Stimulated activated CD4-positive, alpha-beta T cell treated with anti-CD3 and anti-CD28 coated beads, Interleukin-15, amount 100 ng/mL, for 48 hours (primary cell): ENCODE measurements around the gene NDUFA7.
"Not testable (repeated sequence)": the region's sequence is repeated elsewhere in the genome, so short reads cannot be mapped to it uniquely, and the experiment has no call there.

Experiments
- DNase-seq, 2 donors: peaks; one replicate each; pipeline ENCODE4 v3.0.0-alpha.2; 2020; ENCODE audit warnings: low read depth in 2 of 2

NDUFA7 gene

DNA sequence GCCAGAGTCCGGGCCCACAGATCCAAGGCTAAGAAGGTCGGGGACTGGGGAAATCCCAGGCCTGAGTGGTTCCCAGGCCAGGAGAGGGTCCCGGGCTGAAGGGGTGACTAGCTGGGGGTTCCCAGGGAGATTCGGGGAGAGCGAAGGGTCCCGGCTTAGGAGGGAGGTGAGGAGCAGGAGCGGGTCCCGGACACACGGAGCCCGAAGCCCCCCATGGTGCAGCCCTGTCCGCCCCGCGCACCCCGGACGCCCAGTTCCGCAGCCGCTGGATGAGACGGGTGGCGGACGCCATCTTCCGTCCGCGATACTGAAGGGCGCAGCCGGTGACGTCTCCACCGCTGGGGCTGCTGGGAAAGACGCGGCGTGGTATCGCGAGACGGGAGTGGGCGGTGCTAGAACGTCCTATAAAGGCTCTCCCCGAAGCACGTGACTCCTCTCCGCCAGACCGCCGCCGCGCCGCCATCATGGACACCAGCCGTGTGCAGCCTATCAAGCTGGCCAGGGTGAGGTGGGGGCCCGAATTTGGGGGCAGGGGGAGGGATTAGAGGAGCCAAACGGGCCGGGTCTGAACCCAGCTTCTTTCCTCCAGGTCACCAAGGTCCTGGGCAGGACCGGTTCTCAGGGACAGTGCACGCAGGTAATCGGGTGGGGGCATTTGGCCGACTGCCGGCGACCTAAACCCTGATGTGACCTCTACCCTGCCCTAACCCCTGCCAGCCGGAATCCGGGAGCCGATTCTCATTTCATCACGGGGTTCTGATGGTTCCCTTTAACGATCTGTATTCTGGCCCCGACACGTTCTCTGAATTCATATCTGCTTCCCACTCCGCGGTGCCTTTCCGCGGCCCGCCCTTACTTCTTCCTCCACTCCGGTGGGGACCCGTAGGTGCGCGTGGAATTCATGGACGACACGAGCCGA lies at the start of gene NDUFA7, which contains the start of gene RPS28:
Gene NDUFA7 (minus strand): TSS at position 309 of the 919 bp plus-strand sequence. CDS start 17 bp downstream, at position 292.
Gene RPS28 (plus strand): TSS at position 430 of the 919 bp plus-strand sequence. CDS start 35 bp downstream, at position 465.
- DNase-seq = peak; percentile 95 to 97

DNA sequence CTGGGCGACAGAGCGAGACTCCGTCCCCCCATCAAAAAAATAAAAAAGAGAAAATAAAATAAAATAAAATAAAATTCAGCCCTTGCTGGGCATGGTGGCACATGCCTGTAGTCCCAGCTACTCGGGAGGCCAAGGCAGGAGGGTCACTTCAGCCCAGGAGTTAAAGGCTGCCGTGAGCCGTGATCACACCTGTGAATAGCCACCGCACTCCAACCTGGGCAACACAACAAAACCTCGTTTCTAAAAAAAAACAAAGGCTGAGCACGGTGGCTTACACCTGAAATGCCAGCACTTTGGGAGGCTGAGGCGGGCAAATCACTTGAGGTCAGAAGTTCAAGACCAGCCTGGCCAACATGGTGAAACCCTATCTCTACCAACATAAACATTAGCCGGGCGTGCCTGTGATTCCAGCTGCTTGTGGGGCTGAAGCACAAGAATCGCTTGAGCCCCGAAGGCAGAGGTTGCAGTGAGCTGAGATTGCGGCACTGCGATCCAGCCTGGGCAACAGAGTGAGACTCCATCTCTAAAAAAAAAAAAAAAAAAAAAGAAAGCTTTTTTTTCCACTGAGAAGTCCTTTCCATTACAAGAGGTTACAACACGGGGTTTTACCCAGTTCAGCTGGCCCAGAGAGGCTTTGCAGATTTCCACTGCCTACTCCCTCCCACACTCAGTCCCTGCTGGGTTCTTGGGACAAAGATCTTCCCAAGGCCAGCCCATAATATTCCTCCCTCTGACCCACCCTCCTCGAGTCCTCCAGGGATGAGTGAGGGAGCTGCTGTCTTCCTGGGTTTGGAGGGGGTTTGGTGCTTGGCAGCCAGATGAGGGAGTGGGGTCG lies 49.2 kb upstream of the NDUFA7 start:
- no peak for DNase-seq

DNA sequence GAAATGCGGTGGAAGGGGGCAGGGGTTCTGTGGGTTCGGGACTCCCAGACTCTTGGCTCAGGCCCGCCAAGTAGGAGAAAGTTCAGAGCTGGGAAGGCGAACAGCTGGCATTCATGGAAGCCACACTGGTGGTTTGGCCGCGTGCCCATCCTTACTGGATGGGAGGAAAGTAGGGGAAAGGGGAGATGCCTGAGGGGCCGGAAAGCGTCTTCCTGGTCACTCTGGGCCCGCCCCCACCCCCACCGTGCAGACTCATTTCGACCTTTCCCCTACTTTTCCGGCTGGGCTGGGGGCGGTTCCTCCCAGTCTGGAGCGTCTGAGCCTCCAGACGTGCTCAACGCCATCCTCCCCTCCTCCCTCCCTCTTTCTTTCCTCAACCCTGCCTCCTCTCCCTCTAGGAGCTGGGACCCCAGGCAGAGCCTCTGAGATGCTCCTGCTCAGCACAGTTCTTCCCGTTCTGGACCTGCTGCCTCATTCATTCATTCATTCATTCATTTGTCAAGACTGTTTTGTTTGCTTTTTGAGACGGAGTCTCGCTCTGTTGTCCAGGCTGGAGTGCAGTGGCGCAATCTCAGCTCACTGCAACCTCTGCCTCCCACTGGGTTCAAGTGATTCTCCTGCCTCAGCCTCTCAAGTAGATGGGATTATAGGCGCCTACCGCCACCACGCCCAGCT lies 46.3 kb upstream of the NDUFA7 start:
- DNase-seq = no peak

DNA sequence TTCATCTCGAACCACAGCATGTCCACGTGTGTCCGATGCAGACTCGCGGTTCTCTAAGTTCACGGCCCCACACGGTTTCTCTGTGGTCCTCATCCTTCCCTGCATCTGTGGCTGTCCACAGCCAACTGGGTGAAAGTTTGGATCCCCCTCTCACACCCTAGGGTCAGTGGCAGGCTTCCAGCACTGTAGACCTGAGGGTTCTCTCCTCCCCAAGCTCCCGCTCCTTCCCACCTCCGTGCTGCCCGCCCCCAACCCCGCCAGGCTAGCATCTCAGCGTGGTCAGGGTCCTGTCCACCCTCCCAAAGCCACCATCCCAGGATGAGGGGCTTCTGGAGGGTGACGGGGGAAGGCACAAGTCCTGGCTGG lies 45.8 kb upstream of the NDUFA7 start:
- no peak for DNase-seq

DNA sequence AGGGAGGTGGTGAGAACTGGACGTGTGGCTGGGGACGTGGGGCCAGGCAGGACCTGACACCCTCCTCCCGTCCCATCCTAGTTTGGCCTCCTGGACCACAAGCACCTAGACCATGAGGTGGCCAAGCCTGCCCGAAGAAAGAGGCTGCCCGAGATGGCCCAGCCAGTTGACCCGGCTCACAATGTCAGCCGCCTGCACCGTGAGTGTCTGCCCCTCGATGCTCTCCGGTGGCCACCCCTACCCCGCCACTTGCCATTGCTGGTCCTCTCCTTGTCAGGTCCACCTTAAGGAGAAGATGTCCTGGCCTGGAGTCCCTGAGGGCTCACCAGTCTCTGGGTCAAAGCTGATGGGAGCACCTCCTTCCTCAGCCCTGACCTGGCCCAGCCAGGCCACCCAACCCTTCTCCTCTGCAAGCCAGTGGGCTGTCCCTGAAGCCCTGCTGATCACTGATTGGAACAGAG lies 45.0 kb upstream of the NDUFA7 start:
- no peak for DNase-seq

DNA sequence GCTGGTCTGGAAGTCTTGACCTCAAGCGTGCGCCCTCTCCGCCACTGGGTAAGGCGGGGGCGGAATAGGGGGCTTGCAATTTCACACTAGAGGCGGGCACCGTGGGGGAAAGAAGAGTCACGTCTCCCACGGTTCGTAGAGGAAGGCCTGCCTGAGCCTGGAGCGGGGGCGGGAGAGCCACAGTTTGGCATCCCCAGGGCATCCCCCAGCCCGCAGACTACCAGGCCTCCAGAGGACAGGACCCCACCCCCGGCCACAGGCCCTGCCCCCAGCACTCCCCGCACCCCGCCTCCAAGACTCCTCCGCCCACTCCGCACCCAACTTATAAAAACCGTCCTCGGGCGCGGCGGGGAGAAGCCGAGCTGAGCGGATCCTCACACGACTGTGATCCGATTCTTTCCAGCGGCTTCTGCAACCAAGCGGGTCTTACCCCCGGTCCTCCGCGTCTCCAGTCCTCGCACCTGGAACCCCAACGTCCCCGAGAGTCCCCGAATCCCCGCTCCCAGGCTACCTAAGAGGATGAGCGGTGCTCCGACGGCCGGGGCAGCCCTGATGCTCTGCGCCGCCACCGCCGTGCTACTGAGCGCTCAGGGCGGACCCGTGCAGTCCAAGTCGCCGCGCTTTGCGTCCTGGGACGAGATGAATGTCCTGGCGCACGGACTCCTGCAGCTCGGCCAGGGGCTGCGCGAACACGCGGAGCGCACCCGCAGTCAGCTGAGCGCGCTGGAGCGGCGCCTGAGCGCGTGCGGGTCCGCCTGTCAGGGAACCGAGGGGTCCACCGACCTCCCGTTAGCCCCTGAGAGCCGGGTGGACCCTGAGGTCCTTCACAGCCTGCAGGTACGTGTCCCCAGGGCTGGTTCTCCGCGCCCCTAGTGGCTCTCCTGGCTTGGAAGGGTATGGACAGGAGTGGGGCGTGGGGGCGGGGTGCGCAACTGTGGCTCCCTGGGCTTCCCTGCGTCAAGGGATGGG lies 42.9 kb upstream of the NDUFA7 start, which contains the start of gene ANGPTL4:
Gene ANGPTL4 (plus strand): TSS at position 353 of the 969 bp plus-strand sequence. CDS start 167 bp downstream, at position 520.
- peak; percentile 51 to 79 for DNase-seq

DNA sequence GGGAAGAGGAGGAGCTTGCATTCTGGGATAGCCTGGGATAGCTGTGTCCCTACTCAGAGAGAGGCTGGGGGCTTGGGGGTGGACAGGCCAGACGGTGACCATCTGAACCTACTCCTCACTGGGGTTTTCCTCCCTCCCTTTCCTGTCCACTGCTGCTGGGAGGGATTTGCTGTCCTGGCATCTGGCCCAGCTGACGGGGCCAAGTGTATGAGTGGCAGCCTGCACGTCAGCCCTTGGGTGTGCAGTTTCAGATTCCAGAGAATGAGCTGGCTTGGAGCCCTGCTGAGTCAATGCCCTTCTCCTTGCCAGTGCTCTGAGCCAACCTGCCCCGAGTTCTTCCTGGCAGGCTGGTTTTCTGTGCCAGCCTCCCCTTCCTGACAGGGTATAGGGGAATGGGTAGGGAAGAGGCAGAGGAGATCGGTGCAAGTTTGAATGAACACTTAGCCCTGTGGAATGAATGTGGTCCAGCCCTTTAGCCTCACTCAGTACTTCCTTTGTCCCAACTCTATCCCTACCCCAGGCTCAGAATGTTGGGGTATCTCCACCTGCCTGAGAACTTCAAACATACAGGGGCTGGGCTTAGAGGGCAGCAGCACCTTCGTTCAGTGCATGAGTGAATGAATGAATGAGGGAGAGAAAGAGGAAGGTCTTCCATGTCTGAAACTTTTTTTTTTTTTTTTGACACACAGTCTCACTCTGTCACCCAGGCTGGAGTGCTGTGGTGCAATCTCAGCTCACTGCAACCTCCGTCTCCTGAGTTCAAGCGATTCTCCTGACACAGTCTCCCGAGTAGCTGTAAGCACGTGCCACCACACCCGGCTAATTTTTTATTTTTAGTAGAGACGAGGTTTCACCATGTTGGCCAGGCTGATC lies 41.0 kb upstream of the NDUFA7 start:
- peak; percentile 17 to 31 for DNase-seq

DNA sequence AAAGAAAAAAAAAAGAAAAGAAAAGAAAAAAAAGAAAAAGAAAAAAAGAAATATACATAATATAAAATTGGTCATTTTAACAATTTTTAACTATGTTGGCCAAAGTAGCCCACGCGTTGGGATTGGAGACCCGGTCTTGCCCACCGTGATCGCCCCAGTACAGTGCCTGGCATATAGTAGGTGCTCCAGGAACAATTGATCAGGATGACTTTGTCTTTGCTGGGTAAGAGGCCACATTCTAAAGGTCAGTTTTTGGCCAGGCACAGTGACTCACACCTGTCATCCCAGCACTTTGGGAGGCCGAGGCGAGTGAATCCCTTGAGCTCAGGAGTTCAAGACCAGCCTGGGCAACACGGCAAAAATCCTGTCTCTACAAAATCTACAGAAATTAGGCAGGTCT lies 39.0 kb upstream of the NDUFA7 start:
- no peak for DNase-seq

DNA sequence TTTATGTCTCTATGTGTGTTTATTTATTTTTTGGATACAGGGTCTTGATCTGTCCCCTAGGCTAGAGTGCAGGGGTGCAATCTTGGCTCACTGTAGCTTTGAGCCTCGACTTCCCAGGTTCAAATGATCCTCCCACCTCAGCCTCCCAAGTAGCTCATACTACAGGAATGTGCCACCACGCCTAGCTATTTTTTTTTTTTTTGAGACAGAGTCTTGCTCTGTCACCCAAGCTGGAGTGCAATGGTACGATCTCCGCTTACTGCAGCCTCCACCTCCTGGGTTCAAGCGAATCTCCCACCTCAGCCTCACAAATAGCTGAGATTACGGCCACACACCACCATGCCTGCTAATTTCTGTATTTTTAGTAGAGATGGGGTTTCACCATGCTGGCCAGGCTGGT lies 37.8 kb upstream of the NDUFA7 start:
- DNase-seq = no peak

DNA sequence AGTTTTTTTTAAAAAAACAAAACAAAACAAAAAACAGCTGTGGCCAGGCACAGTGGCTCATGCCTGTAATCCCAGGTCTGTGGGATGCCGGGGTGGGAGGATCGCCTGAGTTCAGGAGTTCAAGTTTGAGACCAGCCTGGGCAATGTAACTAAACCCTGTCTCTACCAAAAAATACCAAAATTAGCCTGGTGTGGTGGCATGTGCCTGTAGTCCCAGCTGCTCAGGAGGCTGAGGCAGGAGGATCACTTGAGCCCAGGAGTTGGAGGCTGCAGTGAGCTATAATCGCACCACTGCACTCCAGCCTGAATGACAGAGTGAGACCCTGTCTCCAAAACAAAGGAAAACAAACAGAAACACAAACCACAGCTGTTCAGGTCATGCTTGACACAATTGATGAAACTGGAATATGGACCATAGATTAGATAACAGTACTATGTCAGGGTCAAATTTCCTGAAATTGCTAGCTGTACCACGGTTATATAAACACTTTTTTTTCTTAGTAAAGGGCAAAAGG lies 35.9 kb upstream of the NDUFA7 start:
- no peak for DNase-seq

DNA sequence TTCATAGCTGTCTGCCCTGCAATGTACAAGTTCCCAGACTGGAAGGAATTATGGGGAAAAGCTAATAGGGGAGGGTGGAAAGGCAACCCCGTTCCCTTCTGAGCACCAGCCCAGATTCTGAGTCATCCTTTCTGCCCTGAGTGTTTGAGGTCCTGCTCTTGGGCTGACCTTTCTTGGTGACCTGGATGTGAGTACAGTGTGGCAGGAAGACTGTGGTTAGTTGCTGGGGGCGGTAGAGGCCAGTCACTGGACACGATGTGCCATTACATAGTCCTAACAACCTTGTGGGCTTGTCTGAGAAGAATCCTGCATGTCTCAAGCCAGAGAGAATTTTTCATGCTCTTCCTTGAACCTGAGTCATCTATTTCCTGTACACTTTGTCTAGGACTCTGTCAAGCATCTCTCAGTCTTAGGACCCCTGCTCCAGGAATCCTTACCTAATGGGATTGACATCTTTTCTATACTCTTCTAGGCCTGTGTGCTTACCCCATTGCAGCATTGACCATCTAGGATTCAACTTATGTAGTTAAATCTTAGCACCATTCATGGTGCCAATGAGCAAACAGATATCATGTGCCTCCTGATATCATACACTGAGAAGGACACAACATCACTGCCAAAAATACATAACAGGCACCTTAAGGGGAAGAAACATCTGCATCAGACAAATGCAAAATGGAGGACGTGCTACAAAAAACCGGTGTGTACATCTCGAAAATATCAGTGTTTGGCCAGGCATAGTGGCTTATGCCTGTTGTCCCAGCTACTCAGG lies 34.6 kb upstream of the NDUFA7 start:
- DNase-seq = no peak

DNA sequence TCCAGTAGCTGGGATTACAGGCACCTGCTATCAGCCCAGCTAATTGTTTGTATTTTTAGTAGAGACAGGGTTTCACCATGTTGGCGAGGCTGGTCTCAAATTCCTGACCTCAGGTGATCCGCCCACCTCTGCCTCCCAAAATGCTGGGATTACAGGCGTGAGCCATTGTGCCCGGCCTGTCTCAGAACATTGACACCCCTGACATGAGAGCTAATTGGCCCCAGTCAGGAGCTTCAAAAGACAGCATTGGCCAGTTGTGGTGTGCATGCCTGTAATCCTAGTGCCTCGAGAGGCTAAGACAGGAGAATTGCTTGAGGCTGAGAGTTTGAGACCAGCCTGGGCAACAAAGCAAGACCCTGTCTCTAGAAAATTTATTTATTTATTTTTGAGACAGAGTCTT lies 31.7 kb upstream of the NDUFA7 start:
- not testable (repeated sequence) for DNase-seq

DNA sequence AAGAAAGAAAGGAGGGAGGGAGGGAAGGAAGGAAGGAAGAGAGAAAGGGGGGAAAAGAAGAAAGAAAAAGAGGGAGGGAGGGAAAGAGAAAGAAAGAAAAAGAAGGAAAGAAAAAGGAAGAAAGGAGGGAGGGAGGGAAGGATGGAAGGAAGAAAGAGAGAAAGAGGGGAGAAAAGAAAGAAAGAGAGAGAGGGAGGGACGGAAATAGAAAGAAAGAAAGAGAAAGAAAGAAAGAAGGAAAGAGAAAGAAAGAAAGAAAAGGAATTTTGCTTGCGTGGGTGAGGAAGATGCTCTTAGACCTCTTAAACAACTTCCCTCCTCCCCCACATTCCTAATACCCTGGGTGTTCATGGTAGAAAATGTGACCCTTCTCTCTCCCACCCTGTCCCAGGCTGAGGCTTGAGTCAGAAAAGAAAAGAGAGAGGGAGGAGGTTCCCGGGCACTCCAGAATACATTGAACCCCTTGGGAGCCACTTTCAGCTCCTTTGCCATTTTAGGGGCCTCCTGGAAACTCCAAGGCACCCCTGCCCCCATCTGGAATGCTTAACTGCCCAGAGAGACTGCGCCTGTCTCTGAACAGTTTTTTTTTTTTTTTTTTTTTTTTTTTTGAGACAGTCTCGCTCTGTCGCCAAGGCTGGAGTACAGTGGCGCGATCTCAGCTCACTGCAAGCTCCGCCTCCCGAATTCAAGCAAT lies 31.1 kb upstream of the NDUFA7 start:
- no peak for DNase-seq

DNA sequence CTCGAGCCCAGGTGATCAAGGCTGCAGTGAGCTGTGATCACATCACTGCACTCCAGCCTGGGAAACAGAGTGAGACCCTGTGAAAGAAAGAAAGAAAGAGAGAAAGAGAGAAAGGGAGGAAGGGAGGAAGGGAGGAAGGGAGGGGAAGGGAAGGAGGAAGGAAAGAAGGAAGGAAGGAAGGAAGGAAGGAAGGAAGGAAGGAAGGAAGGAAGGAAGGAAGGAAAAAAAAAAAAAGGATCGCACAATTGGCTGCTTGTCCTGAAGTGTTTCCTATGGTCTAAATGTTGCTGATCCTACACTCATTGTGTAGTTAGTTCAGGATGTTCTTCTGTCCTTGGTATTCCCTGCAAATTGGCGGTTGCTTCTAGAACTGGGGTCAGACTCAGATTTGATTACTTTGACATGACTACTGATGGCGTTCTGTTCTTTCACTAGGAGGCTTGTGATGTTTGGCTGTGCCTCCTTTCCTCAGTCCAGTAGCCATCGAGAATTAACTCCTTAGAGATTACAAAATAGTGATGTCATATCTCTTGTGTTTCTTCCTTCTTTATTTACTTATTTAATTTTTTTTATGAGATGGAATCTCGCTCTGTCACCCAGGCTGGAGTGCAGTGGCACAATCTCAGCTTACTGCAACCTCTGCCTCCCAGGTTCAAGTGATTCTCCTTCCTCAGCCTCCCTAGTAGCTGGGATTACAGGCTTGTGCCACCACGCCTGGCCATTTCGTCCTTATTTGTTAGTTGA lies 28.6 kb upstream of the NDUFA7 start:
- not testable (repeated sequence) for DNase-seq

DNA sequence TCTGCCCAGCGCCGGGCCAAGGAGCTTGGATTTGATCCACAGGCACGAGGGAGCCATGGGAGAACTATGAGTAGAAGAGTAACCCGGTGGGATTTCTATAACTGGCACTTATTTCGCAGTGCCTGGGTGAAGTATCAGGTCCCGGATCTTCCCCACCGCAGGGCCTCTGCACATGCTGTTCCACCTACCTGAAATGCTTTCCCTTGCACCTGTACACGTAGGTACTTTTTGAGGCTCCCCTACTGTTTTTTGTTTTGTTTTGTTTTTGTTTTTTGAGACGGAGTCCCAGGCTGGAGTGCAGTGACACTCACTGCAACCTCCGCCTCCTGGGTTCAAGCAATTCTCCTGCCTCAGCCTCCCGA lies 22.3 kb upstream of the NDUFA7 start:
- DNase-seq = no peak

DNA sequence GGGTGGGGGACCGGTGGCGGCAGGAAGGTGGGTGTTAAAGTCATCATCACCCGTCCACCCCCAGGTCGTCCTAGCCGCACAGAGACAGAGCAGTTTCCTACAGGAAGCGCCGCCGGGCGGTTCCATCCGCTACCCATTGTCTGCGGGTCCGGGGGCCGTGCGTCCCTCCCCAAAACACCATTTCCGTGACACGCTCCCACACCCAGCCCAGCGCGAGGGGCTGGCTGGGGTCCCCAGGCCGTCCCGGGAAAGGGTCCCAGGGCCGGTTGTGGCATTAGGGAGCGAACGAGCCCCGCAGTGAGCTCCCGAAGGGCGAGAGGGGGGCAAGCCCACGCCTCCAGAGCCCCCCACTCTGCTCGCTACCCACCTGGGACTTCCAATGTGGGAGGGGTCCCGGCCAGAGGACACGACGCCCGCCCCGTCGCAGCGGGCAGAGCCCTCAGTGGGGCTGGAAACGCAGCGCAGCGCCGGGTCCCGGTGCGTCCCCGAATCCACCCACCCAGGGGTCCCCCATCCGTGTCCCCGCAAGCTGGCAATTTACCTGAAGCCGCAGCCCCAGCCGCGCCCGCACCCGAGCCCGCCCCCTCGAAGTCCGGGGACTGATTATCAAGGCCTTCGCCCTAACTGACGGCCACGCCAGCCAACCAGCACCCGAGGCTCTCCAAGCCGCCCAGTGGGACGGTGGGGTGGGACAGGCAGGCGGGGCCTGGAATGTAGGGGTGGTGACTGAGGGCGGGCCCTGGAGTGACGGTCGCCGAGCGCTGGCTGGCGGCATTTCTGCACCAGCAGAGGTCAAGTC lies 21.7 kb upstream of the NDUFA7 start, which contains the start of gene KANK3:
Gene KANK3 (minus strand): TSS at position 579 of the 799 bp plus-strand sequence. CDS start 5,434 bp downstream, outside the sequence.
- DNase-seq = peak; percentile 86 to 94
